ENCODE measurements around the gene UNC93B1.

The UNC93B1 gene

DNA sequence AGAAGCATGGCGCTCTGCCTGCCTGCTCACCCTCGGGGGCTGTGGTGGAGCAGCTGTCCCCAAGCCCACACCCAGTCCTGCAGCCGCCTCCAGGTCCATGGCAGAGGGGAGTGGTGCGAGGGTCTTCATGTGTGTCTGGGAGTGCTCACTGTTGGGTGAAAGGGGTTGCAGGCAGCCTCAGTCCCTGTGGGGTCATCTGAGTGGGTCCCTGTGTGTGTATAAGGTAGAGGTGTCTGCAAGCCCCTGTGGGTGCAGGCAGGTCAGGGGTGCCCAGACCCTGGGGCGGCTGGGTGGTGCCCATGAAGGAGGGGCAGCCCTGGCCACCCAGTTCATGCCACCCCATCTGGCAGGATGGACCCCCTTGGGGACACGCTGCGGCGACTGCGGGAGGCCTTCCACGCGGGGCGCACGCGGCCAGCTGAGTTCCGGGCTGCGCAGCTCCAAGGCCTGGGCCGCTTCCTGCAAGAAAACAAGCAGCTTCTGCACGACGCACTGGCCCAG, 11.1 kb upstream of the UNC93B1 start:
- TF ChIP-seq, protein P1, sequence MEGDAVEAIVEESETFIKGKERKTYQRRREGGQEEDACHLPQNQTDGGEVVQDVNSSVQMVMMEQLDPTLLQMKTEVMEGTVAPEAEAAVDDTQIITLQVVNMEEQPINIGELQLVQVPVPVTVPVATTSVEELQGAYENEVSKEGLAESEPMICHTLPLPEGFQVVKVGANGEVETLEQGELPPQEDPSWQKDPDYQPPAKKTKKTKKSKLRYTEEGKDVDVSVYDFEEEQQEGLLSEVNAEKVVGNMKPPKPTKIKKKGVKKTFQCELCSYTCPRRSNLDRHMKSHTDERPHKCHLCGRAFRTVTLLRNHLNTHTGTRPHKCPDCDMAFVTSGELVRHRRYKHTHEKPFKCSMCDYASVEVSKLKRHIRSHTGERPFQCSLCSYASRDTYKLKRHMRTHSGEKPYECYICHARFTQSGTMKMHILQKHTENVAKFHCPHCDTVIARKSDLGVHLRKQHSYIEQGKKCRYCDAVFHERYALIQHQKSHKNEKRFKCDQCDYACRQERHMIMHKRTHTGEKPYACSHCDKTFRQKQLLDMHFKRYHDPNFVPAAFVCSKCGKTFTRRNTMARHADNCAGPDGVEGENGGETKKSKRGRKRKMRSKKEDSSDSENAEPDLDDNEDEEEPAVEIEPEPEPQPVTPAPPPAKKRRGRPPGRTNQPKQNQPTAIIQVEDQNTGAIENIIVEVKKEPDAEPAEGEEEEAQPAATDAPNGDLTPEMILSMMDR (IDR thresholded peaks at IDR 0.05; ENCODE audit: insufficient read depth, low read depth, low read length, missing control alignments), result no peak
- DNase-seq (ENCODE audit: low read depth), result no peak
- no peak overlapping the region for H3K4me3 ChIP-seq (ENCODE audit: low read length)

DNA sequence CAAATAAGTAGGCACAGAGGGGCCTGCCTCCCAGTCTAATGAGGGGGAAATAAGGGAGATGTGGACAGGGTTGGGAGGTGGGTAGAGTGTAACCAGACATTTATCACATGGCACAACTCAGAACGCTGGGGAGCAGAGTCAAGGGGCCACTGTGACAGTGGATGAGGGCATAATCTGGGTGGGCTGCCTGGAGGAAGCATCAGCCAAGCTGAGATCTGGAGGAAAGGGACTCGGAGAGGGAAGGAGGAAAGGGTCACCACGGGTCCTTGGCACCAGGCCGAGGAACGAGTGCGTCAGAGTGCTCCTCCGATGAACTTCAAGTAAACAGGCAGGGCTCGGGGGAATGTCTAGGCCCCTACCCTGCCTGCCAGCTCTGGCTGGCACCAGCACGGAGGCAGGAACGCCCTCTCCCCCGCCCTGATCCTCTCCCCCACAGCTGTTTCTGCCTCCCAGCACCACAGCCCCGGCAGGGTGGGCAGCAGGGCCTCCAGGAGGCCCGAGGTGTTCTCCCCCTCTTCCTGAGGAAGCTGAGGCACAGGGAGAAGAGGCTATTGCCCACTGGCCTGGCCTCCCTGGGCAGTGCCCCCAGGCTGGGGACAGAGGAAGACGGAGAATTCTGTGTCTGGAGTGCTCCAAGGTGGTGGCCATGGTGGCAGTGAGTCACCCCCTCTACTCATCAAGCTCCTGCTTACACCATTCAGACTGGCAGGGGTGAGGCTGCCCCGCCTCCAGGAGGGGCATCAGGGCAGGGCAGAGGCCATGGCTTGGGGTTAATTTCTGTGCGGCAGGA, 10.5 kb upstream of the UNC93B1 start:
- H3K4me3 ChIP-seq (ENCODE audit: low read length), result no peak overlapping the region
- TF ChIP-seq, protein P1 (IDR thresholded peaks at IDR 0.05; ENCODE audit: insufficient read depth, low read depth, low read length, missing control alignments), result no peak
- DNase-seq (ENCODE audit: low read depth), result peak; percentile 82

DNA sequence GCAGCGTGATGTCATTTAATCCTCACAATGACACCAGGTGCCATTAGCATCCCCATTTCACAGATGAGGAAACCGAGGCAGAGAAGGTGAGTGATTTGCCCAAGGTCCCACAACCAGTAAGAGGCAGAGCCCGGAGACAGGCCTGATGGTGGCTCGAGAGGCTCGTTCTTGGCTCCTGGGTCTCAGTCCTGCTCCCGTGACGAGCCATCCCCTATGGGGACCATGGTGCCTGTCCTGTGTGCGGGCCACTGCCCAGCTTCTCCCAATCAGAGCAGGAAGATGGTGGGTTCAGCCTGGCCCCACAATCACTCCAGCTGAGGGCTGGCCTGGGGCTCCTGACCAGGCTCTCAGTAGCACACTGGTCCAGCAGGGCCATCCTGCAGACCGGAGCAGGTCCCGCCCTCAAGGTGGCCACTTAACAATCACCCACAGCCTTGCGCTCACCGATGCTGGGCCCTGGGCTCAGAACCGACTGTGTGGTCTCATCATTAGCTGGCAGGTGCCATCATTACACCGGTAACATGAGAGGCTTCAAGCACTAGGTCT, 9.8 kb upstream of the UNC93B1 start:
- no peak for DNase-seq (ENCODE audit: low read depth)
- no peak overlapping the region for H3K4me3 ChIP-seq (ENCODE audit: low read length)
- TF ChIP-seq, protein P1 (IDR thresholded peaks at IDR 0.05; ENCODE audit: insufficient read depth, low read depth, low read length, missing control alignments), result no peak

DNA sequence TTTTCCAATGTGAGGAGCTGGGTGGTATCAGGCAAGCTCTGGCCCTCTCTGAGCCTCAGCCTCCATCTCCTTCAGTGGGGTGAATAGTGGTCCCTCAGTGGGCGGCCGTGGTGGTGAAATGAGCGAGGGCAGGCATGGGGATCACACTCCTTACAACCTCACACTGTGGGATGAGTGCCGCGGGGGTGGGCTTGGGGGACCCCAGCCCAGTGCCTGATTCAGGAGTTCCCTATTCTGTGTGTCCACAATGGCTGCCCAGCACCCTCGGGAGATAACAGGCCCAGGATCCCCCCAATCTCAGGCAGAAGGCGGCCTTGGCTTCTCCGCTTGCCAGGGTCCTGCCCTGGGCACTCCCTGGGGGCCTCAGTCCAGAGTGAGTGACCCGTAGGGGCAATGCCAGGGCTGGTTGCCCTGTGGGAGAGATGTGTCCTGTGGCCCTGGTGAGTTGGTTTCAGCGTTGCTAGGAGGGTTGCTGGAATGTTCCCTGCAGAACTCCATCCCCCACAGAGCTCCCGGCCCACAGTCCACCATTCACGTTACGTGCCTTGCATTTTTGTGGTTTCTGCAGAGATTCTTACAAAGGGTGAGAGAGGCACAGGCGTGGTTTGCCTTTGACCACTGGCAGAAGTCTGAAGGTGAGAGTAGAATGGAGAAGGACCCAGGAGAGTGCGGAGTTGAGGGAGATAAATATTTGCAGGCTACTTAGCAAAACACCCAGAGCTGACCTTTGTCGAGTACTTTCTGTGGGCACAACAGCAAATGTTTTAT, 9.1 kb upstream of the UNC93B1 start:
- DNase-seq (ENCODE audit: low read depth), result peak; percentile 85
- TF ChIP-seq, protein P1 (IDR thresholded peaks at IDR 0.05; ENCODE audit: insufficient read depth, low read depth, low read length, missing control alignments), result no peak

DNA sequence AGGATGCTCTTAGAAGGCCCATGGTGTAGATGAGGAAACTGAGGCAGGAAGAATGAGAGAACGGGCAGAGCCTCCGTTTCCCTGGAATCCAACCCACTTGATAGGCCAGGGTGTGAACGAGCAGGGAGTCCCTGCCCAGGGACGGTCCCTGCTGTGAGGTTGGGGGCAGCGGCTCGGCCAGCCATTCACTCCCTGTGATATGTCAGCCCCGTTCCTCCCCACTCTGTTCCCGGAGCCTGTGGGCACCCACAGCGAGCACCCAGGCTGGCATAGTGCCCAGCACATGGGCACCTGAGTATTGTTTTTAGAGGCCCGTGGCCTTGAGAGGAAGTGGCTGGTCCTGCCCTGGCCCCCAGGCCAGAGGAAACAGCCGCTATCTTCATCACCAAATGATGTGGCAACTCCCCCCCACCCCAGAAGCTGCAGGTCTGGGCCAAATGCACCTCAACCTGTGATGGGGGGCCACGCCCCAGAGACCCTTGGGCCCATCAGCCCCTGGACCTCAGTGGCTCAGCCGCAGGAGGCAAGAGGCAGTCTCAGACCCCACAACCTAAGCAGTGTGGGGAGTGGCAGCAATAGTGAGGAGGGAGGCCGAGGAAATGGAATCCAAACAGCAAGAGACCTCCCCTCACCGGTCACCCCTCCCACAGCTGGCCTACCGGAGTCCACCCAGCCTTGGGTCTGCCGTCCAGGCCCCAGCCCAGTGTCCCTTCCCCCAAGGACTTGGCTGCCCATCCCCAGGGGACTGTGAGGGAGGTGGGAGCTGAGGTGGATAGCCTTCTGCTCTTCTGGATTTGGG, 8.3 kb upstream of the UNC93B1 start:
- no peak for DNase-seq (ENCODE audit: low read depth)
- H3K4me3 ChIP-seq (ENCODE audit: low read length), result no peak overlapping the region

More for the DNA sequence above, 9.1 kb upstream of the UNC93B1 start:
- no peak overlapping the region for H3K4me3 ChIP-seq (ENCODE audit: low read length)

More for the DNA sequence above, 8.3 kb upstream of the UNC93B1 start:
- TF ChIP-seq, protein P1 (IDR thresholded peaks at IDR 0.05; ENCODE audit: insufficient read depth, low read depth, low read length, missing control alignments), result no peak

All from epithelial cell of esophagus (primary cell).